ENCODE results near the gene ZNF99. TPM values are rescaled to one million over a fixed set of nuclear protein-coding genes. Genes with fewer than 3 reads are reported as not detected.

Gene ZNF99
- total RNA-seq (2022; extraction: Qiagen RNA extraction; ENCODE audit: low read depth) = not detected in 5 replicates

DNA sequence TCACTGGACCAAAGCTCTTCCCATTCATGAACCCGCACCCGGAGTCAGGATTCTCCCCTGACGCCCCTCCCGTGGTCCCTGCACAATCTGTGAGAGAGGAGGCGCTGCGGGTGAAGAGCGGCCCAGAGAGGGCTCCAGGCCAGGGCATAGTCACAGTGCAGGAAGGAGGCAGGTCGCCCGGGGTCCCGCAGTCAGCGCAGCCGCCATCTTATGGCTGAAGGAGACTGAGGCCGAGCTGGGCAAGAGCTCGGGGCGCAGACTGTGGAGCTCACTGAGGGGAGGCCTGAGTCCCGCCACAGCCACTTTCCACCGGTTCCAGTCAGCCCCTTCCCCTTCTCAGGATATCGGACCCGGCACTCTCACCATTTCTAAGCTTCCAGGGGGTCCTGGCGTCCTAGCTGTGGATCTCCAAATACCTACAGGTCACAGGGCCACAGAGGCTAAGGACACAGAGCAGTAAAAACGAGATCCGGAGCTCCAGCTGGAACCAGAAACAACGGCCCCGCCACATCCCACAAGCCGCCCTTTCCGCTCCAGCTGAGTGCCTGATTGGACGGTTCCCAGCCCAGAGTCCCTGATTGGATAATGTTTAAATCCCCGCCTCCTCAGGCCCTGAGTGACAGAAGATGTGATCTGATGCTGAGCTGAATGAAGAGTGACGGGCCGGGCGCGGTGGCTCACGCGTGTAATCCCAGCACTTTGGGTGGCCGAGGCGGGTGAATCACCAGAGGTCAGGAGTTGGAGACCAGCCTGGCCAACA, at the start of gene ZNF99:
Gene ZNF99, minus strand, starts transcription at position 501 of the 760 bp plus-strand sequence. Its CDS starts 135 bp downstream, at position 366.

DNA sequence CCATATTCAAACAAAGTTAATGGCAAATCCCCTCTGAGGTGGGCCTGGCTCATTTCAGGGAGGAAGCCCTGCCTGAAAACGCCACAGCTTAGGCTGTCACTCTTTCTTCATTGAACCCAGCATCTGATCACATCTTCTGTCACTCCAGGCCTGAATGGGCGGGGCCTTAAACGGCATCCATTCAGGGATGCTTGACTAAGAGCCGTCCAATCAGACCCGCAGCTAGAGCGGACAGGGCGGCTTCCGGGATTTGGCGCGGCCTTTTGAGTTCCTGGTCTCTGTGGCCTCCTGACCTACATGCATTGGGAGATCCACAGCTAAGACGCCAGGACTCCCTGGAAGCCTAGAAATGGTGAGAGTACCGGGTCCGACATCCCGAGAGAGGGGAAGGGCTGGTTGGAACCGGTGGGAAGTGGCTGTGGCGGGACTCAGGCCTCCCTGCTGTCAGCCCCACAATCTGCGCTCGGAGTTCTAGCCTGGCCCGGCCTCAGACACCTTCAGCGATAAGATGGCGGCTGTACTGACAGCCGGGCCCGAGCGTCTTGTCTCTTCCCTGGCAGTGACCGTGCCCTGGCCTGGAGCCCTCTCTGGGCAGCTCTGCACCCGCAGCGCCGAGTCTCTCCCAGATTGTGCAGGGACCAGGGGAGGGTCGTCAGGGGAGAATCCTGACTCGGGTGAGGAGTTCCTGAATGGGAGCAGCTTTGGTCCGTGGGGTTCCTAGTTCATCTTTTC, 48.2 kb upstream of the ZNF99 start, which contains the start of gene ZNF723:
Gene ZNF723, plus strand, starts transcription at position 261 of the 732 bp plus-strand sequence. Its CDS starts 89 bp downstream, at position 350.

Other genes with a start within 250 kb of the ZNF99 start
- not detected in 5 replicates for gene ZNF492, start 149.8 kb downstream of the ZNF99 start, total RNA-seq (2022; extraction: Qiagen RNA extraction; ENCODE audit: low read depth)
- gene ZNF723, start 48.1 kb upstream of the ZNF99 start, total RNA-seq (2022; extraction: Qiagen RNA extraction; ENCODE audit: low read depth) = not detected in 5 replicates
- gene ZNF728, start 219.0 kb upstream of the ZNF99 start, total RNA-seq (2022; extraction: Qiagen RNA extraction; ENCODE audit: low read depth) = not detected in 5 replicates

All from A549 treated with RU486 at 1 μM for 4 hours (cell line).